Lower leg skin (tissue), 3 donors: ENCODE data around the gene LTBP2.

Source experiments
- POLR2A ChIP-seq, 2 donors: fragments of 450-650 bp; IDR thresholded peaks; one replicate each; pipeline ENCODE4 v1.6.1; 2016 to 2017; ENCODE audit warnings: antibody characterized with exemption in 2 of 2, mild to moderate bottlenecking in 1 of 2, moderate library complexity in 1 of 2
- TF ChIP-seq, protein P1 (sequence below), 3 donors: fragments of 450-650 bp; IDR thresholded peaks; one replicate each; pipeline ENCODE4 v1.5.1; 2016; ENCODE audit warnings: antibody characterized with exemption in 3 of 3, mild to moderate bottlenecking in 3 of 3, moderate library complexity in 2 of 3

- TF ChIP-seq, protein P1, sequence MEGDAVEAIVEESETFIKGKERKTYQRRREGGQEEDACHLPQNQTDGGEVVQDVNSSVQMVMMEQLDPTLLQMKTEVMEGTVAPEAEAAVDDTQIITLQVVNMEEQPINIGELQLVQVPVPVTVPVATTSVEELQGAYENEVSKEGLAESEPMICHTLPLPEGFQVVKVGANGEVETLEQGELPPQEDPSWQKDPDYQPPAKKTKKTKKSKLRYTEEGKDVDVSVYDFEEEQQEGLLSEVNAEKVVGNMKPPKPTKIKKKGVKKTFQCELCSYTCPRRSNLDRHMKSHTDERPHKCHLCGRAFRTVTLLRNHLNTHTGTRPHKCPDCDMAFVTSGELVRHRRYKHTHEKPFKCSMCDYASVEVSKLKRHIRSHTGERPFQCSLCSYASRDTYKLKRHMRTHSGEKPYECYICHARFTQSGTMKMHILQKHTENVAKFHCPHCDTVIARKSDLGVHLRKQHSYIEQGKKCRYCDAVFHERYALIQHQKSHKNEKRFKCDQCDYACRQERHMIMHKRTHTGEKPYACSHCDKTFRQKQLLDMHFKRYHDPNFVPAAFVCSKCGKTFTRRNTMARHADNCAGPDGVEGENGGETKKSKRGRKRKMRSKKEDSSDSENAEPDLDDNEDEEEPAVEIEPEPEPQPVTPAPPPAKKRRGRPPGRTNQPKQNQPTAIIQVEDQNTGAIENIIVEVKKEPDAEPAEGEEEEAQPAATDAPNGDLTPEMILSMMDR (IDR thresholded peaks at IDR 0.05), result no peak
- no peak for TF ChIP-seq POLR2A (IDR thresholded peaks at IDR 0.05)
Observed at GRCh38 chr14:74548881-74549280, 63.2 kb downstream of the LTBP2 start.
